ENCODE data around the gene DXO. TPM values are rescaled to one million over a fixed set of nuclear protein-coding genes. Genes with fewer than 3 reads are reported as not detected.

The DXO gene
- total and polyA plus RNA-seq, 11 donors, result 9.4 to 17.8 (median 12.8) TPM

DNA sequence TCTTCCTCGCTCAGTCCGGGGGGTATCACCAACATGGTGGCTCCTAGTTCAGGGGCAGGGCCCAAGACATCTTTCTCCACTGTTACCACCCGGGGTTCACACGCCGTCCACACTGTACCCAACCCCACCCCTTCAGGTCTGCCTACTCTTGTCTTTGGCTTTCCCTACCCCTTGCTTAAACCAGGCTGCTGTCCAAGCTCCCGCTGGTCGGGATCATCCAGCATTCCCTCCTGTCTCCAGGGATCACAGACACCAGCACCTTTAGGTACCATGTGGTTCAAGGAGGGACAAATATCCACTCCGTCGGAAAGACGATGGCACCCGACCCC lies 13.6 kb downstream of the DXO start:
- Histone ChIP-seq H3K9me3 (no peaks in the 10 kb centered on the region), H3K27ac (peak overlapping the region; percentile 35 to 95 (median 83)), H3K4me1 (peaks cover 0 to 23% (median 18%) of the 10 kb centered on the region in 12 donors), H3K27me3 (no peaks in the 10 kb centered on the region), H3K36me3 (peaks cover 0 to 78% (median 73%) of the 10 kb centered on the region in 9 donors), H3K4me3 (peak overlapping the region; percentile 70 to 99 (median 87))
- TF ChIP-seq POLR2A (IDR thresholded peaks at IDR 0.05), result no peak
- TF ChIP-seq, protein P1, sequence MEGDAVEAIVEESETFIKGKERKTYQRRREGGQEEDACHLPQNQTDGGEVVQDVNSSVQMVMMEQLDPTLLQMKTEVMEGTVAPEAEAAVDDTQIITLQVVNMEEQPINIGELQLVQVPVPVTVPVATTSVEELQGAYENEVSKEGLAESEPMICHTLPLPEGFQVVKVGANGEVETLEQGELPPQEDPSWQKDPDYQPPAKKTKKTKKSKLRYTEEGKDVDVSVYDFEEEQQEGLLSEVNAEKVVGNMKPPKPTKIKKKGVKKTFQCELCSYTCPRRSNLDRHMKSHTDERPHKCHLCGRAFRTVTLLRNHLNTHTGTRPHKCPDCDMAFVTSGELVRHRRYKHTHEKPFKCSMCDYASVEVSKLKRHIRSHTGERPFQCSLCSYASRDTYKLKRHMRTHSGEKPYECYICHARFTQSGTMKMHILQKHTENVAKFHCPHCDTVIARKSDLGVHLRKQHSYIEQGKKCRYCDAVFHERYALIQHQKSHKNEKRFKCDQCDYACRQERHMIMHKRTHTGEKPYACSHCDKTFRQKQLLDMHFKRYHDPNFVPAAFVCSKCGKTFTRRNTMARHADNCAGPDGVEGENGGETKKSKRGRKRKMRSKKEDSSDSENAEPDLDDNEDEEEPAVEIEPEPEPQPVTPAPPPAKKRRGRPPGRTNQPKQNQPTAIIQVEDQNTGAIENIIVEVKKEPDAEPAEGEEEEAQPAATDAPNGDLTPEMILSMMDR (IDR thresholded peaks at IDR 0.05), result no peak
- WGBS, 4 donors, result 7 to 11% (median 8%) methylated on average over 11 of the region's 11 CpGs
- intact Hi-C loops (cut with DNase I), result loop anchor here in 8 of 10 donors (5.0 to 10.0 kb wide), 5 partner anchors 54 to 414 kb away; partner anchors contain the start of genes ATP6V1G2 (in 3 of the 8), DDX39B (in 3 of the 8), LY6G5C (in 3 of the 8) and NFKBIL1 (in 3 of the 8)
- ATAC-seq (peak in 2 of 4 donors; percentile 0 to 10), DNase-seq (no peak)

DNA sequence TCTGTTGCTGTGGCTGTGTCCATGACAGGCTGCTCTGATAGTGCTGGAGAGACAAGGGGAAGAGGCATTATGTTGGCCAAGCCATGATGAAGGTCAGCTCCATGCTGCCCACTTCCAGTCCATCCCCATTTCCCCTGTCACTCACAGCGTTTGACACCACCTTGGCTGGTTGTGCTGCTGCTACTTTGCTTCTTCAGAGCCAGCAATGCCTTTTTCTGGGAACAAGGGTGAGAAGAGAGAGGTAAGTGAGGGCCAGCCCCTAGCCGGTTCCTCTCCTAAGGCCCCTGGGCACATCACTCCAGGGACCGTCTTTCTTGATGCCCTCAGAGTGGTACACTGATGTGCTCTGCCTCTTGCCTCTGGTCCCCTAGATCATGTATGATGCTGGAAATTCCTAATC lies 15.1 kb downstream of the DXO start:
- Histone ChIP-seq H3K9me3 (no peaks in the 10 kb centered on the region), H3K36me3 (peaks cover 0 to 78% (median 73%) of the 10 kb centered on the region in 9 donors), H3K4me3 (no peak overlapping the region), H3K4me1 (peaks cover 0 to 23% (median 18%) of the 10 kb centered on the region in 12 donors), H3K27ac (no peak overlapping the region), H3K27me3 (no peaks in the 10 kb centered on the region)
- TF ChIP-seq, protein P1 (IDR thresholded peaks at IDR 0.05), result no peak
- TF ChIP-seq POLR2A (IDR thresholded peaks at IDR 0.05), result no peak
- WGBS, 4 donors, result 65 to 98% (median 93%) methylated on average over 3 of the region's 3 CpGs
- intact Hi-C loops (cut with DNase I), result loop anchor here in 8 of 10 donors (5.0 to 10.0 kb wide), 5 partner anchors 52 to 412 kb away; partner anchors contain the start of genes ATP6V1G2 (in 3 of the 8), DDX39B (in 3 of the 8), LY6G5C (in 3 of the 8) and NFKBIL1 (in 3 of the 8)
- no peak for DNase-seq
- ATAC-seq, result no peak

DNA sequence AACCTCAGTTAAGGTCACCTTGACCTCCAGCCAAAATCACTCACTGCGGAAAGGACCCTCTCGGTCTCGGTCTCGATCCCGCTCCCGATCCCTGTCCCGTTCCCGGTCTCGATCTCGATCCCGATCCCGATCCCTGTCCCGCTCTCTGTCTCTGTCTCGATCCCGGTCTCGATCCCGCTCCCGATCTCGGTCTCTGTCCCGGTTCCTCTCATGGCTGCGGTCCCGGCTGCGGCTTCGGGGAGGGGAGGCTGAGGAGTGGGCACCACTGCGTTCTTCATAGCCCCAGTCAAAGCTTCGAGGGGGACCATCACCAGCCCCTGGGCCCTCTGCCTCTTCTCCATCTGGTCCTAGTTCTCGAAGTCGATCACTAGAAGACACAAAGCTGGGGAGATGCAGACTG lies 17.4 kb downstream of the DXO start:
- H3K9me3 ChIP-seq, result no peaks in the 10 kb centered on the region
- peaks cover 0 to 73% (median 60%) of the 10 kb centered on the region in 9 donors for H3K36me3 ChIP-seq
- no peak for TF ChIP-seq POLR2A (IDR thresholded peaks at IDR 0.05)
- TF ChIP-seq, protein P1 (IDR thresholded peaks at IDR 0.05), result no peak
- no peak for ATAC-seq
- intact Hi-C loops (cut with DNase I), result loop anchor here (5.0 to 10.0 kb wide), 6 partner anchors 50 to 410 kb away; partner anchors contain the start of genes LY6G5C (in 7 of the 10), ZBTB12 (in 5 of the 10), ATP6V1G2 (in 3 of the 10) and DDX39B (in 3 of the 10)
- peaks cover 0 to 19% (median 15%) of the 10 kb centered on the region in 12 donors for H3K4me1 ChIP-seq
- H3K27me3 ChIP-seq, result no peaks in the 10 kb centered on the region
- 96 to 97% (median 97%) methylated on average over 28 of the region's 28 CpGs for WGBS, 4 donors
- H3K4me3 ChIP-seq, result no peak overlapping the region
- no peak for DNase-seq
- H3K27ac ChIP-seq, result no peak overlapping the region

DNA sequence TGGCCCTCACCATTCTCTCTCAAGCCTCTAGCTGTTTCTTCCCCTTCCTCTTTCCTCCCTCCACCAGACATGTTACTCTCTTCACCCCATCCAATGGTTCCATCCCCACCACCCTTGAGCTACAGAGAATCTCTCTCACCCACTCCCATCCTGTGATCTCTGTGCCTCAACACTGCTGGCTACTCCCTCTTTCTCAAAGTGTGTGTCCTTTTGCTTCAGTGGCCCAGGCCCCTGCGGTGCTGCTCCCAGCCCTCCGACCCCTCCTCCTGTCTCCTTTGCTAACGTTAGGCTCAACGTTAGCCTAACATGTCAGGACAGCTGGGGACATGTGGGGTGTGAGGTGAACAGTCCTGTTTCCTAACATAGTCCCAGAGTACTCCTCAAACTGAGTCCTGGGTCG lies 19.0 kb downstream of the DXO start:
- intact Hi-C loops (cut with DNase I), result loop anchor here (1.0 to 10.0 kb wide), 8 partner anchors 48 to 408 kb away; partner anchors contain the start of genes LY6G5C (in 9 of the 10), ZBTB12 (in 5 of the 10), ATP6V1G2 (in 3 of the 10) and DDX39B (in 3 of the 10)
- no peak for ATAC-seq
- no peaks in the 10 kb centered on the region for H3K9me3 ChIP-seq
- DNase-seq, result no peak
- H3K4me1 ChIP-seq, result peaks cover 0 to 9% (median 5%) of the 10 kb centered on the region in 12 donors
- 72 to 82% (median 77%) methylated on average over 5 of the region's 5 CpGs for WGBS, 4 donors
- peak overlapping the region in 1 of 12 donors; percentile 21 for H3K27ac ChIP-seq
- H3K4me3 ChIP-seq, result no peak overlapping the region
- no peaks in the 10 kb centered on the region for H3K27me3 ChIP-seq
- TF ChIP-seq, protein P1 (IDR thresholded peaks at IDR 0.05), result no peak
- no peak for TF ChIP-seq POLR2A (IDR thresholded peaks at IDR 0.05)
- H3K36me3 ChIP-seq, result peaks cover 0 to 73% (median 60%) of the 10 kb centered on the region in 9 donors

All from heart left ventricle (tissue), 16 donors.